GM19035 (cell line): ENCODE measurements around the gene PLA2G4A.

Experiments
- ATAC-seq: cut with Tn5 transposase; IDR thresholded peaks from one replicate; pipeline ENCODE4 v1.9.1; 2021; ENCODE audit not compliant: unreplicated experiment

PLA2G4A gene

DNA sequence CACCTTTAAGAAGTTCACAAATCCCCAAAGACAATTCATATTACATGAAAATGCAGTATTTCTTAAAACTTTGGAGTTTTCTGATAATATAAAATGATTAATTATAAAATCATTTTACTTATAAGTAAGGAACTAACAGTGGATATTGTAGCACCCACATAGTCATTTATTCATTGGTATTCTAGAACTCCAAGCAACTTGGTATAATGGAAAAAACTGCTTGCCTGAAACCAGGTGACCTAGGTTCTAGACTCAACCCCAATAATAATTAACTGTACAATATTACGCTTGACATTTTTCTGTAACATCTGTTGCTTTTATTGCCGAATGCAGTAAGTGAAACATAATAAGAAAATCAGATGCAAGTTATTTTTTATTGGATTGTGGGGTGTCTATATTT is 2.4 kb downstream of the PLA2G4A start:
- no peak for ATAC-seq

DNA sequence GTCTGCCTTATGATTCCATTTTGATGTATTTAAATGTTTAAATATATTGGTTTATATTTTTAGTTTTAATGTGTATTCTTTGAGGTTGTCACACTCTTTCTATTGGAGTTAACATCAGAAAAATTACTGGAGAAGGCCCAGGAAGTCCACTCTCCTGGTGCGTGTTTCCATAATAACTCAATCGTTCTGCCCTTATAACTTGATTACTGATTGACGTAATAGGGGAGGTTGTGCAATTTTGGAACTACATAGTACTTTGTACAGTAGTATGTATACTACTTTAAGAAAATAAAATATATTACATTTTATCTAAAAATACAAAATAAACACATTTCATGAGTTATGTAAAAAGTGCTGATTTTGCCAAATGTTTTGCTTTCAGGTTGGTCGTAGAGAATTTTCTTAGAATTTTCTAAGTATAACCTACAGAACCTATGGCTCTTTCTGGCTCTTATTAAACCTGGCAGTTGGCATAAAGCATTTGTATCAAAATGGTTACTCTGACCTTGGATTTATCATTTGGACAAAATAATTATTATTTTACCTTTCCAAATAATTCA is 5.7 kb downstream of the PLA2G4A start:
- no peak for ATAC-seq

DNA sequence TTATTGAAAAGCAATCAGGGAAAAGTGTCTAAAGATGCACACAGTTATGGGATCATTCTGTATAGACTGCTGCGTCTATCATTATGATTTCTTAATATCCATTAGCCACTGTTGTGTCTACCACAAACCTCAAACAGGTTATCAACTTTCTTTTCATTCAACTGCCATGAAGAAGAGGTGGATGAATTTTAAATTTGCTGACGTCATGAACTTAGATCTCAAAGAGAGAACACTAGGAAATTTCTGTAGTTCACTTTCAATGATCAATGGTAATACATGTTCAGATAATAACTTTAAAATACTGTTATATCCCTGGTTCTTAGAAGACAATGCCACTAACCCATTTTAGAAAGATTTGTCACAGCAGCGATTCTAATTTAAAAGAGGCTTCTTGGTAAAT is 6.7 kb downstream of the PLA2G4A start:
- ATAC-seq: no peak

DNA sequence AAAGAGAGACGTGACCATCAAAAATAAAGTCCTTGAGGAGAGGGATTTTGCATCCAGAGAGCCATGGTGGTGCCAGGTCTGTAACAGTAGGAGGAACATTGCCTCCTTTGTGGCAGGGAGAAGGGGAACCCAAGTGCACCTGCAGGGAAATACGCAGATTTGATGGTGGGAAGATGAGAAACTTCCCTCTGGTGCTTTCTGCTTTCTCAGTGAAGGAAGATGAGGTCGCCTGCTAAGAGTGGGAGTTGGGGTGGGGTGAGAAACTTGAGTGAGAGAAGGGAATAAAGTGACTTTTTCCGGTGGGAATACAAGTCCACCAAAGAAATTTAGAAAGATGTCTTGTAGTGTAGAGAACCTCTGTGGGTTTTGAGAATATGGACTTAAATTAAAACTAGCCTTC is 9.1 kb downstream of the PLA2G4A start:
- no peak for ATAC-seq

DNA sequence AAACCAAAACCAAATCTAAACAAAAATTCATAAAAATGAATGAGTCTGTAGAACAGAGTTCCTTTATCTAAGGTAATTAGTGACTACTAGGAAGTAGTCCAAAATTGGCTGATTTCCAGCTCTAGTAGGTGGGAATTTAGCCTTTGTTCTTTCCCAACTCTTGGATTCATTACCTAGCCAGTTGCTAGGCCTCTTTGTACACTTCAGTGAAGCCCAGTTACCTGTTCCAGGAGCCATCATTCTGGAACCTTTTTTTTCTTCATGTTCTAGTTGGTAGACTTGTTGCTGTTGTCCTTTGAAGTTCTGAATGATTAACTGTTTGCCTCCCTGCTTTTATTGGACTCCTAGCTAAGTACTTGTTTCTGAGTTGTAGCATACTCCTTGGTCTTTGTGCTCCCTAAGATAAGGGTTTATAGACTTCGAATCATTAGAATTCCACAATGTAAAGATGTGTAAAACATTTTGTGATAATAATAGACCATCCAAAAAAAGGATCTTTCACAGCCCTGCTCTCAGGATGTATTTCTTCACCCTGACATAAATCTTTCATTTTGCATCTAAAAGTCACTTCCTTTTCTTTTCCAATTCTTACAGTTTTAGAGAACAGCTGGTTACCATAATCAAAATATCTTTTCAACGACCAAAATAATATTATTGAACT is 9.8 kb downstream of the PLA2G4A start:
- ATAC-seq: no peak

DNA sequence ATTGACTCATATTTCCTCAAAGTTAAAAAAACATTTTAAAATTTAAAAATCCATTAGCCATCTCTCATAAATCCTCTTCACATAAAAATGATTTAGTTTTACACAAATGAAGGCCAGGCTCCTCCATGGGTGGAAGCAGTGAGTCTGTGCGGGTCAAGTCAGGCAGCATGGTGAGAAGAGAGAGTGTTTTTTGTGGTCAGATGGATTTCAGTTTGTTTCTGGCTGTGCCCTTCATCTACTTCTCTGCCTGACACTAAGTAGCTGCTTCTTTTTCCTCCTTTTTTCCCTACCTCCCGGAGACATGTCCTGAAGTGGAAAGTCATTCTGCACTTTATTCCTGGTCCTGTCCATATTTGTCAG is 10.3 kb downstream of the PLA2G4A start:
- no peak for ATAC-seq

GRCh38 chr1:186841599-186841998 is 12.8 kb downstream of the PLA2G4A start:
- no peak for ATAC-seq

DNA sequence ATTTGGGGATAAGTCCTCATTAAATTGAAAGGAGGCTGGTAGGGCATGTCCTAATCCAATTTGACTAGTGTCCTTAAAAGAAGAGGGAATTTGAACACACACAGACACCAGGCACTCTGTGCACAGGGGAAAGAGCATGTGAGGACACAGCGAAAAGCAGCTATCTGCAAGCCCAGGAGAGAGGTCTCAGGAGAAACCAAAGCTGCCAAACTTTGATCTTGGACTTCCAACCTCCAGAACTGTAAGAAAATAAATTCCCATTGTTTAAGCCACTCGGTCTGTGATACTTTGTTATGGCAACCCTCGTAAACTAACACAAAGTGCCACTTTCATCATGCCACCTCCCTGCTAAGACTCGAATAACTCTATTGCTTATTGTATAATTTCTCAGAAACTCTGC is 13.8 kb downstream of the PLA2G4A start:
- ATAC-seq: no peak

DNA sequence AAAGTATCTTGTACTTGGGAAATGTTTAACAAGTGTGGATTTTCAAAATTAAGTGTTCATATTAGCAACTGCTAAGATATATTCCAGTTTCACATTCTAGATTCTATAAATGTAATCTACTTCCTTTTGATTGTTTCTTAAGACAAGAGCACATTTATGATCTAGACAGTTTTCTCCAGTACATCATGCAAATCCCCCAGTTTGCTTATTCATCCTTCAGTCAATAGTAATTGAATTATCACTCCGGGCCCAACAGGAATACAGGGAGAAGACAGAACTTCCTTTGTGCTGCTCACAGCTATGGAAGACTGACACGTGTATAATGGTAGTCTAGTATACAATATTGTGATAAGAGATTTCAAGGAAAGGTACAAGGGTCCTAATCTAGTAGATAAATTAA is 14.5 kb downstream of the PLA2G4A start:
- no peak for ATAC-seq

DNA sequence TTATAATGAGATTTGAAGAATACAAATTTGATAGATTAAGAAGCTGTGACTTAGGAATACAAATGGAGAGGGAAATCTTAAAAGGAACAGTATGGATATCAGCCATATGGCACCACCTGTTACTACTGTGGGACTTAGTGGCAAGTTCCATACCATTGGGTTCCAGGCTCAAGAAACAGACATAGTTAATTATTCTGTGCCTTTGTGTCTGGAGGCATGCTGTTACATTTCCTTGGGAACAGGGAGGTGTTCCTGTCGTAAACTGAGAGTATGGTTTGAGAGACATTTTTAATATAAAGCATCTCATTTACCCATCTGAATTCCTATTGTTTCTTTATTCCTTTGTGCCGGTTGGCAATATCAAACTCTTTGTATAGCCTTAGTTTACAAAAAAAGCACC is 15.2 kb downstream of the PLA2G4A start:
- ATAC-seq: no peak

DNA sequence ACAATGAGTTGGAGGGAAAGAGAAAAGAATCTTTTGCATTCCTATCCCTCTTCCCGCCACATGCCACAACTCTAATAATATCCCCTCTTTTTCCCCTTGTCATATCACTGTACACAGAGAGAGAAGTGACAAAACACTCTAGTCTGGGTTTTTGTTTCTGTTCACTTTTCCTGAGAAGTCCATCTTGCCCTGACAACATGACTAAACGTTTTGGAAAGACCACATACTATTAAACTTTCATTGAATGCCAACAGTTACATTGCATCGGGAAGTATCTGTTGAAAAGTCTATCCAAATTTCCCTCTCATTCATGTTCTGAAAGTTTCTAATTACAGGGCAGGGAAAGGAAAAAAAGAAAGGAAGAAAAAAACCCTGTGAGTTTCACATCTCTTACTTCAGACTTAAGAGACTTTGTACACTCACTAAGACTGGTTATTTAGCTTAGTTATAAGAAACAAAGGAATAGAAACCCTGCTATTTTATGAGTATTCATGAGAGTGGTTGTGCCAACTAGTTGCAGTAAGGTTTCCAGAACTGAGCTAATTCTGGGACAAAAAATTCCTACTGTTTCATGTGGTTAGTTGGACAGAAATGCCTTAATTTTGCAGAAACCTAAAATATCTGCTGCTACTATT is 16.9 kb downstream of the PLA2G4A start:
- ATAC-seq: no peak

GRCh38 chr1:186848509-186849130 is 19.9 kb downstream of the PLA2G4A start:
- no peak for ATAC-seq

DNA sequence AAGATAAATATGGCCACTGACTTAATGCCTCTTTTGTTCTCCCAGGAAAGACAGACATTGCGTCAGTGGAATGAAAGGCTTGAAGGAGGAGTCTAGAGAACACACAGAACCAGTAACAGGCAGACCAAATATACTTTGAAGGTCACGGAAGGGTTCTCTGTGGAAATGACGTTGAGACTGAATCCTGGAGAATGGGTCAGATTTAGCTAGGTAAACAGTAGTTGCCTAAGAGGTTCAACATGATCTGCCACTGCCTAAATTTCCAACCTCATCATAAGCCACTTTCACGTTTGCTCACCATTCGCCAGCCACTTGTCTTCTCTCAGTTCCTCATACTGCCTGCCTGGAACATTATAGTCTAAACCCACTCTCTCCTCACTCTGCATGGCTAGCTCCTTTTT is 20.5 kb downstream of the PLA2G4A start:
- peak; percentile 92 for ATAC-seq

DNA sequence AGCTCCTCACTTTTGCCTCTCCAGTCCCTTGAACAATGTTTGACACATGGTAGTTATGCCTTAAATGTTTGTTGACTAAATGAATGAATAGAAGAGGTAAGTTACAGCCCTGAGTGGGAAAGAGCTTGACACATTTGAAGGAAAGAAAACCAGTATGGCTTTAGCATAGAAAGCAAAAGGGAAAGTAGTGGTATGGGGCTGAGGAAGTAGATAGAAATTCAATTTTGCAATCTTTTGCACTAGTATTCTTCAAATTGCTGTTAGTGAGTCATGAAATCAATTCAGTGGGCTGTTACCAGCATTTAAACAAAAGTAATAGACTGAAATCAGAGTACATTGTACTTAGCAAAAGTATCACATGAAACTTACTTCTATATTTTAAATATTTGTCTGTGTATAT is 21.1 kb downstream of the PLA2G4A start:
- peak; percentile 46 for ATAC-seq

- no peak for ATAC-seq
Observed at GRCh38 chr1:186854102-186854501, 25.4 kb downstream of the PLA2G4A start.

- ATAC-seq: no peak
Observed at GRCh38 chr1:186858923-186859322, 30.2 kb downstream of the PLA2G4A start.

DNA sequence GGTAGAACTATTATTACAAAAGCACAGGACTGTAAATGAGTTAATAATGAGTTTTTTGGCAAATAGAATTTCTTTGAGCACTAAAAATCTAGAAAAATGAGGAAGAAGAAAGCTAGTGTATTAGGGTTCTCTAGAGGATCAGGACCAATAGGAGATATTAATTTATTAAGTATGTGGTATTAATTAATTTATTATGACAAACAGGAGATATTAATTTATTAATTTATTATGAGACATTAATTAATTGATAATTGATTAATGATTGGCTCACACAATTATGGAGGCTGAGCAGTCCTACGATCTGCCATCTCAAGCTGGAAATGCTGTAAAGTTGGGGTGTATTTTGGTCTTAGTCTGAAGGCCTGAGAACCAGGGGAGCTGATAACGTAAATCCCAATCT is 31.2 kb downstream of the PLA2G4A start:
- no peak for ATAC-seq

GRCh38 chr1:186864296-186864695 is 35.5 kb downstream of the PLA2G4A start:
- no peak for ATAC-seq

- peak; percentile 84 for ATAC-seq
Observed at GRCh38 chr1:186865253-186865652, 36.5 kb downstream of the PLA2G4A start.

GRCh38 chr1:186865857-186866256 is 37.1 kb downstream of the PLA2G4A start:
- ATAC-seq: no peak

DNA sequence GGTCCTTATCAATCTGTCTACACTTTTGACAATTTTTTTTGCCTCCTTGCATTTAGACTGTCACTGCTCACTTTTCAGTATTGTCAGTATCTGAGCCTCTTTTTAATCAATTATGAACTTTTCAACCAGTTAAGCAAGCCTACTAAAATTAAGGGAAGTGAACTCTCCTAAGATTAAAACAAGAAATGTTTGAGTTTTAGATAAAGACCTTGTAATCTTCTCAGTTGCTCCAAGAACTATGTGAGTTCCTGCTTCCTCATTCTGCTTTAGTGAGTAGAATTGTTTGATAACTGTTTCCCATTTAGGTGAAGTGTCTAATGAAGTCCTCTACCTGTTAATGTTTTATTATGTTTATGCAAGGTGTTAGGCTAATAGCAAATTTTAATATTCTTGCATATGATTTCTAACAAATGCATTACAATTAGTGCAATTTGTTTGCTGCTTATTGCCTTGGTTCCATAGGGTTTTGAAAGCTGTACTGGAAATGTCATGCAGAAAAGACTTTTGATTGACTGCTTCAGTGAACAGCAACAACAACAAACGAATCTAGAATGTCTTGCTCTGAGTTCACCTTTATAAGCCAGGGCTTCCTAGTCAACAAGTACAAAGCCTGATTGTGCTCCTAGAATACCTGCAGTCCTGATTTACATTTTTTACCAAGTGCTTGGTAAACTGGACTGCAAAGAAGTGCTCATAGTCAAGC is 40.9 kb downstream of the PLA2G4A start:
- ATAC-seq: no peak

DNA sequence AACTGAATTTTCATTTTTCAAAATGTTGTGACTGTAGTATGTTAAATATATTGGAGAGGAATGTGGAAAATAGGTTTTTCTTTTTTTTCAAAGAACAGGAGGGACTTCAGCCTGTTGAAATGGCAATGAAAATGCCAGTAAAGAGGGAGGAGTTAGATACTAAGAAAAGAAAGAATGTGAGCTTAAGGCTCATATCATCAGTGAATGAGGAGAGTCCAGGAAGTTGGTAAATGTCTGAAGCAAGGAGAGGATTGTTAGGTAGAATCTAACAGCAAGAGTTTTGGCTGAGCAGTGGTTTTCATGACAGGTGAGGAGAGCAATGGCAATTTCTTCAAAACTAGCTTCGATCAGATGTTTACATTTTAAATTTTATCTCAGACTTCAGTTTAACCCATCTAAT is 43.0 kb downstream of the PLA2G4A start:
- ATAC-seq: no peak
